ENCODE data around the gene NBEA.

GRCh38 chr13:34899888-34900287 is 42.2 kb upstream of the NBEA start:
- TF ChIP-seq CTCF (IDR thresholded peaks at IDR 0.05; ENCODE audit: insufficient read depth, low read length) = no peak
- no peak for TF ChIP-seq POLR2AphosphoS5 (IDR thresholded peaks at IDR 0.05; ENCODE audit: low read depth)
- TF ChIP-seq GABPA (IDR thresholded peaks at IDR 0.05; ENCODE audit: low read depth) = no peak
- TF ChIP-seq REST (IDR thresholded peaks at IDR 0.05; ENCODE audit: insufficient replicate concordance, low read depth) = no peak
